ENCODE measurements around the gene RGL2.
A peak's percentile ranks its signal among the peaks of the same experiment; 100 is the strongest.
"Not testable (repeated sequence)": the region's sequence is repeated elsewhere in the genome, so short reads cannot be mapped to it uniquely, and the experiment has no call there.

The RGL2 gene, protein sequence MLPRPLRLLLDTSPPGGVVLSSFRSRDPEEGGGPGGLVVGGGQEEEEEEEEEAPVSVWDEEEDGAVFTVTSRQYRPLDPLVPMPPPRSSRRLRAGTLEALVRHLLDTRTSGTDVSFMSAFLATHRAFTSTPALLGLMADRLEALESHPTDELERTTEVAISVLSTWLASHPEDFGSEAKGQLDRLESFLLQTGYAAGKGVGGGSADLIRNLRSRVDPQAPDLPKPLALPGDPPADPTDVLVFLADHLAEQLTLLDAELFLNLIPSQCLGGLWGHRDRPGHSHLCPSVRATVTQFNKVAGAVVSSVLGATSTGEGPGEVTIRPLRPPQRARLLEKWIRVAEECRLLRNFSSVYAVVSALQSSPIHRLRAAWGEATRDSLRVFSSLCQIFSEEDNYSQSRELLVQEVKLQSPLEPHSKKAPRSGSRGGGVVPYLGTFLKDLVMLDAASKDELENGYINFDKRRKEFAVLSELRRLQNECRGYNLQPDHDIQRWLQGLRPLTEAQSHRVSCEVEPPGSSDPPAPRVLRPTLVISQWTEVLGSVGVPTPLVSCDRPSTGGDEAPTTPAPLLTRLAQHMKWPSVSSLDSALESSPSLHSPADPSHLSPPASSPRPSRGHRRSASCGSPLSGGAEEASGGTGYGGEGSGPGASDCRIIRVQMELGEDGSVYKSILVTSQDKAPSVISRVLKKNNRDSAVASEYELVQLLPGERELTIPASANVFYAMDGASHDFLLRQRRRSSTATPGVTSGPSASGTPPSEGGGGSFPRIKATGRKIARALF

DNA sequence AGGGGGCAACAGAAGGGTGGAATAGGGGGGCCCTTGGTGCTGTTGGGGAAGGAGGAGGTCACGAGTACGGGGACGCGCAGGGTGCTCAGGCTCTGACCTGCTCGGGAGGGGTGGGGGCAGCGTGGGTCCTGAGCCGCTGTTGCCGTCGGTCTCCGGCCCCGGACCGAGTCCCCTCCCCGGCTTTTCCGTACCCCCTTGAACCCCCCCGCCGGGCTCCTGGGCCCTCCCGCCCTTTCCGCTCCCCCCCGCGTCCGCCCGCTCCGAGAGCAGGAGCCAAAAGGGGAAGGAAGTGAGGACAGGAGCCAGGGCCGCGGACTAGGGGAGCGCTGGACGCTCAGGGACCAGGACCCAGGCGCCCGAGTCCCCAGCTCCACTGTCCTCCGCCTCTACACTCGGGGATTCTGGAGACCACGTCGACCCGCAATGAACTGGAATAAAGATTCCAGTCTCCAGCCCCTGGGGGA is at the start of gene RGL2:
Gene RGL2, minus strand, starts transcription at position 170 of the 464 bp plus-strand sequence. CDS start 332 bp downstream, outside the sequence.
- no peak for DNase-seq (ENCODE audit: low read depth, low spot score)

DNA sequence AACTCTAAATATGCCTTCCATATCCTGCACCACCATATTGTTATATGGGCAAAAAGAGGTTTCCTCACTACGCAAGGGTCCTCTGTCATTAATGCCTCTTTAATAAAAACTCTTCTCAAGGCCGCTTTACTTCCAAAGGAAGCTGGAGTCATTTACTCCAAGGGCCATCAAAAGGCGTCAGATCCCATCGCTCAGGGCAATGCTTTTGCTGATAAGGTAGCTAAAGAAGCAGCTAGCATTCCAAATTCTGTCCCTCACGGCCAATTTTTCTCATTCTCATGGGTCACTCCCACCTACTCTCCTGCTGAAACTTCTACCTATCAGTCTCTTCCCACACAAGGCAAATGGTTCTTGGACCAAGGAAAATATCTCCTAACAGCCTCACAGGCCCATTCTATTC is 49.1 kb upstream of the RGL2 start:
- no peak for DNase-seq (ENCODE audit: low read depth, low spot score)

DNA sequence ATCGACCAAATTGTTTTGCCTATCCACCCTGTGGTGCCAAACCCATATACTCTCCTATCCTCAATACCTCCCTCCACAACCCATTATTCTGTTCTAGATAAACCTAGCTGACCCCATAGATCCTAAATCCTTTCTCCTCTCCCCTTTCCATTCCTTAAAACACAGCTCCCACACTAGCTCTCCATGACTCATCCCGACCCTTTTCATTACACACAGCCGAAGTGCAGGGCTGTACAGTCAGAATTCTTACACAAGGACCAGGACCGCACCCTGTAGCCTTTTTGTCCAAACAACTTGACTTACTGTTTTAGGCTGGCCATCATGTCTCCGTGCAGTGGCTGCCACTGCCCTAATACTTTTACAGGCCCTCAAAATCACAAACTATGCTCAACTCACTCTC is 48.2 kb upstream of the RGL2 start:
- DNase-seq (ENCODE audit: low read depth, low spot score), result not testable (repeated sequence)

DNA sequence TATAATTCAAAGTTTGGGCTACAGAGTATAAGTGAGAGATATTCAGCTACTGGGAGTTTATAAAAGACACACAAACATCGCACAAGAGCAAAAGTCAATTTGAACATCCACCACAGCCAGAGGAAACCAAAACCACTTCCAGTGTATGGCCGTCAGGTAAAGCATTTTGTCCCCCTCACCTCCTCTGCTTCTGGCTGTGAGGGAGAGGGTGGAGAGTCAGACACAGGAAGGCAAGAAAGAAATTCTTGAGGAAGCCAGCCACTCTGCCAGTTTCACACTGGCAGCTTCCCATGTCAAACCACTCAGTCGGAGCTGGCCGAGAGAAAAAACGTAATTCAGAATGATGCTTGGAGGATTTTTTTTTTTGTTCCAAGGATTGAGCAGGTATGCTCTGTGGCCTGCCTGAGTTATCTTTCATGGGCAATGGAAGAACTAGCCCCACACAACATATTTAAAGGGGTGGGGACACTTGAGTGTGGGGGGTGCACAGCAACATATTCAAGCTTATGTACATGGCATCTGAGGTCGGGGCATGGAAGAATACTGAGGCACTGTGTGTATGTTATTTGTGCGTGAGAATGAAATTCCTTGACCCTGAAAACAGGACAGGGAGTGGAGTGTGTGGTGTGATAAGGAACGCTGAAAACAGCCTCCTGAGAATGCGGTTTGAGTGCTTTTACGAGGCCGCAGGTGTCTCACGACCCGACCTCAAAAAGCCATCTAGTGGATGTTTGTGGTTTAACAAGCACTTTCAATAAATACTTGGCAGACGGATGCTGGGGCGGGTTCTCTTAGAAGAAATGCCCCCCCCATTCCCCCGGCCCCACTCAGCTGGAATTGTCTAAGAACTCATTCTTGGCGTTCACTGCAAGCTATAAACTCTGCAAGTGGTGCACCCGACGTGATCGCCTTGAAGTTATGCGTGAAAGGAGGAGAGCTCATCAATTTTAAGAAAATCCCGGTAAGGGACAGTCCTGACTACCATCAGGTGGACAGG is 46.3 kb upstream of the RGL2 start:
- DNase-seq (ENCODE audit: low read depth, low spot score), result no peak

DNA sequence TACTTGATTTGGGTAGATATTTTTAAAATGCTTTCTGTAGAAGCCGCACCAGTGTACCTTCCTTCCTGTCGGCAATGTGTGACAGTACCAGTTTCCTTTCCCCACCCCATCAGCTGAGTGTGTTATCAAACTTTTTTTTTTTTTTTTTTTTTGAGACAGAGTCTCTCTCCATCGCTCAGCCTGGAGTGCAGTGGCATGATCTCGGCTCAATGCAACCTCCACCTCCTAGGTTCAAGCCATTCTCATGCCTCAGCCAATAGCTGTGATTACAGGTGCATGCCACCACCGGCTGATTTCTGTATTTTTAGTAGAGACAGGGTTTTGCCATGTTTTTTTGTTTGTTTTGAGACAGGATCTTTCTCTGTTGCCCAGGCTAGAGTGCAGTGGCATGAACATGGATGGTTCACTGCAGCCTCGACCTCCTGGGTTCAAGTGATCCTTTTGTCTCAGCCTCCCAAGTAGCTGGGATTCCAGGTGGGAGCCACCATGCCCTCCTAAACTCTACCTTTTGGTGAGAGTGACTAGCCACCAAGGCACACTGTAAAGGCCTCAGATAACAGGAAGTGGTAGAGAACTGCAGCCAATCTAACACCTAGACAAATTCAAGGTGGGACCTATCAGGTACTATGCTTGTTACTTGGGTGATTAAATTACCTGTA is 45.3 kb upstream of the RGL2 start:
- DNase-seq (ENCODE audit: low read depth, low spot score), result no peak

DNA sequence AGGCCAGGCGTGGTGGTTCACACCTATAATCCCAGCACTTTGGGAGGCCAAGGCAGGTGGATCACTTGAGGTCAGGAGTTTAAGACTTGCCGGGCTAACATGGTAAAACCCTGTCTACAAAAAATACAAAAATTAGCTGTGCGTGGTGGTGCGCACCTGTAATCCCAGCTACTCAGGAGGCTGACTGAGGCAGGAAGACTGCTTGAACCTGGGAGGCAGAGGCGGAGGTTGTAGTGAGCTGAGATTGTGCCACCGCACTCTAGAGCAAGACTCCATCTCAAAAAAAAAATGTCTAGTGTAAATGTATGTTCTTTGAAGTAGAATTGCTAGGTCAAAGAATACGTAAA is 44.8 kb upstream of the RGL2 start:
- DNase-seq (ENCODE audit: low read depth, low spot score), result not testable (repeated sequence)

DNA sequence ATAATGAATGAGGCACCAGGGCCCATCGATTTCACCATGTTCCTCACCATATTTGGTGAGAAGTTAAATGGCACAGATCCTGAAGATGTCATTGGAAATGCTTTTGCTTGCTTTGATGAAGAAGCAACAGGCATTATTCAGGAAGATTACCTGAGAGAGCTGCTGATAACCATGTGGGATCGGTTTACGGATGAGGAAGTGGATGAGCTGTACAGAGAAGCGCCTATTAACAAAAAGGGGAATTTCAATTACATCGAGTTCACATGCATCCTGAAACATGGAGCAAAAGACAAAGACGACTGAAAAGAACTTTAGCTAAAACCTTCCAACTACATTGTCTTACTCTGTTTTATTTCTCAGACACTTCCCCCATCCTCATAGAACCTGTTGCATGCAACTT is 40.5 kb upstream of the RGL2 start:
- DNase-seq (ENCODE audit: low read depth, low spot score), result no peak

DNA sequence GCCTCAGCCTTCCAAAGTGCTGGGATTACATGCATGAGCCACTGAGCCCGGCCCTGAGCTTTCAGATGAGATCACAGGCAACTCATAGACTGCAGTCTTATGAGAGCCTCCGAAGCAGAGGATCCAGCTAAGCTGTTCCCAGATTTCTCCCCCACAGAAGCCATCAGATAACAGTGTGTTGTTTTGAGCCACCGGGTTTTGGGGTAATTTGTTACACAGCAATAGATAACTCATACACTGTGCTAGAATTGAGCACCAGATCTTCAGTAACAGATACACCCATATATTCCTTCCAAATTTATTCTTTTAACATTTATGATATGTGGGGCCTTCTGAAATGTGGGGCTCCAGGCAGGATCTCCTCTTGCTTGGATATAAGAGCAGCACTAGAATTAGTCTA is 37.8 kb upstream of the RGL2 start:
- no peak for DNase-seq (ENCODE audit: low read depth, low spot score)

DNA sequence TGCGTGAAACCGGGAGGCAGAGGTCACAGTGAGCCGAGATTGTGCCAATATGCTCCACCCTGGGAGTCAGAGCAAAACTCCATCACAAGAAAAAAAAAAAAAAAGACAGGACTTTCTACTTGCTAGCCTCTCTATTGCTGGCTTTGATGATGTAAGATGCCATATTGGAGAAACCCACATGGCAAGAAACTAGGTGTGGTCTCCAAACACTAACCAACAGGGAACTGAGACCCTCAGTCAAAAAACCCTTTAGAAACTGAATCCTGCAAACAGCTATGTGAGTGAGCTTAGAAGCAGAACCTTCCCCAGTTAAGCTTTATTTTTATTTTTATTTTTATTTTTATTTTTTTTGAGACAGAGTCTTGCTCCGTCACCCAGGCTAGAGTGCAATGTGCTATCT is 37.2 kb upstream of the RGL2 start:
- DNase-seq (ENCODE audit: low read depth, low spot score), result no peak

DNA sequence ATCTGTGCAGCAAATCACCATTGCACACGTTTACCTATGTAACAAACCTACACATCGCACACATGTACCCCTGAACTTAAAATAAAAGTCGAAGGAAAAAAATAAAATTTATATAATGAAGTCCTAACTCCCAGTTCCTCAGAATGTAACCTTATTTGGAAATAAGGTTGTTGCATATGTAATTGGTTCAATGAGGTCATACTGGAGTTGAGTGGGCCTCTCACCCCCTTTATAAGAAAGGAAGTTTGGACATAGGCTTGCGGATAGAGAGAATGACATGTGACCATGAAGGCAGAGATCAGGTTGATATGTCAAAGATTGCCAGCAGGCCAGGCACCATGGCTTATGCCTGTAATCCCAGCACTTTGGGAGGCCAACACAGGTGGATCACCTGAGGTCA is 34.9 kb upstream of the RGL2 start:
- no peak for DNase-seq (ENCODE audit: low read depth, low spot score)

DNA sequence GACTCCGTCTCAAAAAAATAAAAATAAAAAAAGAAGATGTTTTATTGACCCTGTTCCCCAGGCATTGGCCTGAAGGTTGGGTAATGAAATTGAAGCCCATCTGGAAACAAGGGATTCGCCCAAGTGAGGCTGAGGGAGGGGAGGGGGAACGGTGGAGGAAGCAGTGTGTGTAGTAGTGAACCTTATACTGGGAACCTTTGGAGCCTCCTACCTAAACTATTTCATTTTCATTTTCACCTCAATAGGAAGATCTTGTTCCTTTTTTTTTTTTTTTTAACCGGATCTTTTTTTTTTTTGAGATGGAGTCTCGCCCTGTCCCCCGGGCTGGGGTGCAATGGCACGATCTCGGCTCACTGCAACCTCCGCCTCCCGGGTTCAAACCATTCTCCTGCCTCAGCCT is 32.0 kb upstream of the RGL2 start:
- no peak for DNase-seq (ENCODE audit: low read depth, low spot score)

DNA sequence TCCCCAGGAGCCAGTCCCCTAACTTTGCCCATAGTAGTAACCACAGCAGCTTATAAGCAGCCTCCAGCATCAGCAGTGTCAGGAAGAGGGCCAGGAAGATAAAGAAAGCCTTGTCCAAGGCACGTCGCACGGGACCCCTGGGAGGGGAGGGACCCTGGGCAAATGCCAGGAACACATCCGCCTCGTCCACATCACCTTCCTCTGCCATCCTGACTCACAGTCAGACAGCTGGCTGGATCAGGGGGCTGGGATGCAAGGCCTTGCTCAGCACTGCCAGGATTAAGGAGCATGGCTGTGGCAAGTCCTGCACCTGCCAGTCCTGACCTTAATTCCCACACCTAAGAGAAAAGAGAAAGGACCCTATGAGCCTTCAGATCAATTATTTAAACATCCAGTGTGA is 30.3 kb upstream of the RGL2 start:
- no peak for DNase-seq (ENCODE audit: low read depth, low spot score)

DNA sequence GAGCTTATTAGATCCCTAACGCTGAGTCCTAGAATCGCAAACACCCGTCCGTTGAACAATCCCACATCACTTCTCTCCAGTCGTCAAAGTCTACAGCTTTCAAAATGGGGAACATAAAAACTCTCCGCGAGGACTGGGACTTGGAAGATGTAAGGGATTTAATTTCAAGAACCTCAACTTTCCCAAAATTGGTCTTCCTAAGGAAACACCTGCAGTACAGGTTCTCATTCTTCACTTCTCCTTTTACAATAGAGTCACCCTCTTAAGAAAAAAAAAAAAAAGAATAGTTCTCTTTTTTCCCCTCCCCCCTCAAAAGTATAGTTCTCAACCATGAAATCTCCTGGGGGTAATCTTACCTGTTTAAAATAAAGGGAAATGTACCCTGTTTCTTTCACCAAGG is 25.4 kb upstream of the RGL2 start:
- DNase-seq (ENCODE audit: low read depth, low spot score), result no peak

DNA sequence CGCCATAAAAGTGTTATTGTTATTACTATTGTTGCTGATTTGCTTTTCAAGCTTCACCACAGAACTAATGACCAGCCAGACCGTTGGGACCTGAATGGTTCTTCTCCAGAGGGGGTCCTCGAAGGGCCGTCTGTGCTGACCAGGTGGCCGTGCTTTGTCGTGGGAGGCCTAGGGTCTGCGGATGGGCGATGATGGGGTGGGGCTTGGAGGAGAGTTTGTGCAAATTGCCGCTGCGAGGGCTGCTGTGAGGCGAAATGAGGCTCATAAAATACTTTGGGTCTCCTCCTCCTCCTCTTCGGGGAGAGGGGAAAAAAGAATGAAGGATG is 24.8 kb upstream of the RGL2 start:
- DNase-seq (ENCODE audit: low read depth, low spot score), result no peak

DNA sequence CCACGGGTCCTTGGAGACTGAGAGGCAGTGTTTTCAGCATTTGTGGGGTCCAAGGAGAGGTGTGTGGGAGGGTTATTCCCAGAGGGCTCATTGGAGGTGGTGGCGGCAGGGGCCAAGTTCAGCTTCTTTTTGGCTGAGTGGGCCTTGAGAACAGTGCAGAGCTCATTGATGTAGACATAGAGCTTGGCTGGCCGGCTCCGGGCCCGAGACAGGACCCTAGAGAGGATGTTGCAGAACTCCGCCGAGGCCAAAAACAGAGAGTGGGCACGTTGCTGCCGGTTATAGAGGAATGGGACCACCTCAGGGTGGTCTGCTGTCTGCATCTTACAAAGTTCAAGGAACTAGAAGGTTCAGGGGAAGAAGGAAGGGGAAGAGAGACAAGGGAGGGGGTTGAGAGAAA is 22.5 kb upstream of the RGL2 start:
- no peak for DNase-seq (ENCODE audit: low read depth, low spot score)

DNA sequence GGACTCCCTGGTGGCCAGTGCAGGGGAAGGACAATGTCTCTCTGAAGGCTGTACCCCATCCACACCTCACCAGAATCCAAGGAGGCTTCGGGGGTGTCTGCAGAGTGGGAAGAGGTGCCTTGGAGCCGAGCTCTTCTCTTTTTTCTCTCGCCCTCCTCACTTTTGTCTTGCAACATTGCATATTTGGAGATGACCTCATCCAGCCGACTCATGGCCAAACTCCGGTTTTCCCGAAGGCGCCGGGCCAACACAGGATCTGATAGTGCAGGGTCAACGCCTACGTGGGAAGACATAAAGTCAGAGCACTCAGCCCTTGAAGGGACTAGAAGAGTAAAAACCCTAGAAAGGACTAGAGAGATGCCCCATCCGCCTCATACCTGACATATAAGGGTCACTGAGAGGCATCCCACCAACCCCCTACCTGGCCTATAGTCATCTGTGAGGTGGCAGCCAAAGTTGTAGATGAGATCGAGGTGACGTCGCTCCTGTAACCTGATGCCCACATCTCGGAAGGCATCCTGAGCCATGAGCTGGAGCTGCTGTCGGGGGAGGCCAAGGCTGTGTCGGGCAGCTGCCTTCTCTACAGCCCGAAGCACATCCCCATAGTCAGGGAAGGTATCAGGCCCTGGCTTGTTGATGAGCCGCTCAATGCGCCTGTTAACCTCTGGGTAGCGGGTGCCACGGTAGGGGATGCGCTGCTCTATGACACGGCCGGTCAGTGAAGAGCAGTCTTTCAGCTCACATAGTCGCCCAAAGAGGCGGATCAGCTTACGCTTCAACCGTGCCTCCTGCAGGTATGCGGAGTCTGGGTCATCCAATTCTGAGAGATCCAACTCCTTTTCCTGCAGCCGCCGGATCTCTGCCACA is 21.8 kb upstream of the RGL2 start:
- DNase-seq (ENCODE audit: low read depth, low spot score), result no peak

DNA sequence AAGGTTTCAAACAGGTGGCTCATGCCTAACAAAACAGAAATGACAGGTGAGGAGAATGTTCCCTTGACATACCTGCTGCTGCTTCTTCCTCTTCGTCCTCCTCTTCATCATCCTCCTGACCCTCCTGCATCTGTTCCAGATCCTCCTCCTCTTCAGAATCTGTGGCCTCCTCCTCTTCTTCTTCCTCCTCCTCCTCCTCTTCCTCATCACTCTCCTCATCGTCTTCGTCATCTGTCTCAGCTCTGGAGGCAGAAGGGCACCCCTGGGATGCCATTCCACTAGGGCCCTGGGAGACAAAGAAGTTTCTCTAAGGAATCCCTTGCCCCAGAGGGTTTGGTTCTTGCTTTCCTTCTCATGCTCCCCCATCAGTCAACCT is 21.2 kb upstream of the RGL2 start:
- DNase-seq (ENCODE audit: low read depth, low spot score), result no peak

DNA sequence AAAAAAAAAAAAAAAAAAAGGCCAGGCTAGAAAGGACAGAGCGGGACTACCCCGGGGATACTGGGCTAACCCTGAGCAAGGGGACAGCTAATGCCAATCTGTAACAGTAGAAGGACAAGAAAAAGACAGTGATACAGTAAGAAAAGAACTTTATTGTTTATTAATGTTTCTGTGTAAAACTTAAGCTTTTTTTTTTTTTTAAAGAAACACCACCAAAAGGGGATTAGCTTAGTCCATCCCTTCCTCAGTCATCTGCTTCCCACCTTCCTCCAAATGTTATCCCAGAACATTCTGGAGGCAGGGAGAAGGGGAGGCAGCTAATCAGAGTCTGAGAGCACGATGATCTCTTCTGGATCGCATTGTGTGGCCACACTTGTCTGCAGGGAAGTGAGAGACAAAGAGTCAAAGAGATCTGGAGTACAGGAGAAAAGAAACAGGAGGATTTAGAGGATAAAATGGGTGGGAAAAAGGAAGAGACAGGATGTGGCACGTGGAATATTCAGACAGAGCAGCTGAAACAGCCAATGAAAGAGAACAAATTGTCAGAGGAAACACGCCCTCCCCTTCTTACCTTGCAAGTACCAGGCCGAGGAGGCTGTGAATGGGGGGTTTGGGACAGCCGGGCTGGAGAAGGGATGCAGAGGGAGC is 19.8 kb upstream of the RGL2 start:
- DNase-seq (ENCODE audit: low read depth, low spot score), result no peak

DNA sequence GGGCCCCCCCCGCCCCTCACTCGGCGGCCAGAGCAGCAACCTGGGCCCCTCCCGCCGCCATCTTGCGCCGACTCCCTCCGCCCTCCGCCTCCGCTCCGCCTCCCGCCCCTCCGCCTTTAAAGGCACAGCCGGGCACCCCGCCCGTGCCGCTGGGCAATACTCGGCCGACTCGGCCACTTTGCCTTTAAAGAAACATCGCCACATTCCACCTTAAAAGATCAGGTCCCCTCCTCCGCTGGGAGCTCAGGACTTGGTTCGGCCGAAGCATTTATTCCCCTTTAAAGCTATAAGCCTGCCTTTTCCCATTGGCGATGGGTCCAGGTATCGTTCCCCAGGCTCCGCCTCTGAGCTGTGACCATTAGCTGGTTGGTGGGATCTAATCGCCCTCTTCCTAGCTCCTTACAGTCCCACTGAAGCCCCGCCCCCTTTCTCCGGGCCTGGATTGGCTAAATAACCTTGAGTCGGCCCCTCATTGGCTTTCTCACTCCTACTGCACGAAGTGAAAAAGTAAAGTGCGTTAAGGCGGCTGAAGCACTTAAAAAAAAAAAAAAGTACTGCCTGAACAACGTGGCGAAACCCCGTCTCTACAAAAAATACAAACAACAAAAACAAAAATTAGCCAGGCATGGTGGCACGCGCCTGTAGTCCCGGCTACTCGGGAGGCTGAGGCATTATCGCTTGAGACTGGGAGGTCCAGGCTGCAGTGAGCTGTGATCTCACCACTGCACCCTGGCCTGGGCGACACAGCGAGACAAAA is 19.1 kb upstream of the RGL2 start, which contains the start of gene ZBTB22:
Gene ZBTB22, minus strand, starts transcription at position 76 of the 757 bp plus-strand sequence. CDS start 828 bp downstream, outside the sequence.
- peak; percentile 94 for DNase-seq (ENCODE audit: low read depth, low spot score)
